K562 (cell line): ENCODE results near the gene NKIRAS1. TPM values are rescaled to one million over a fixed set of nuclear protein-coding genes. Genes with fewer than 3 reads are reported as not detected.

Experiments used
- BRF1 ChIP-seq: IDR thresholded peaks from 3 replicates; pipeline ENCODE4 v1.6.1; 2011; ENCODE audit warnings: borderline replicate concordance, mild to moderate bottlenecking; ENCODE audit not compliant: insufficient read length; ENCODE audit errors: extremely low read depth
- CHAMP1 ChIP-seq: fragments of 450-650 bp; IDR thresholded peaks from 2 replicates; pipeline ENCODE4 v1.6.1; 2016; ENCODE audit warnings: mild to moderate bottlenecking
- ELK3 ChIP-seq: fragments of 450-650 bp; formaldehyde crosslinking; IDR thresholded peaks from 2 replicates; pipeline ENCODE4 v1.4.0; 2020; ENCODE audit warnings: mild to moderate bottlenecking
- EP300 ChIP-seq: IDR thresholded peaks from 2 replicates; pipeline ENCODE4 v1.6.1; 2012; ENCODE audit warnings: low read length, improper control_type of control experiment
- EP400 ChIP-seq: fragments of 450-650 bp; IDR thresholded peaks from 2 replicates; pipeline ENCODE4 v1.6.1; 2017; ENCODE audit warnings: antibody characterized with exemption, mild to moderate bottlenecking, moderate library complexity
- KDM4B ChIP-seq, 2 experiments: fragments of 450-650 bp in 1 of 2; sonication (generic) in 1 of 2; IDR thresholded peaks; 2 replicates each; pipeline ENCODE4 v1.6.1; 2016 to 2017; ENCODE audit warnings: borderline replicate concordance in 2 of 2, antibody characterized with exemption in 1 of 2, low read depth in 1 of 2, mild to moderate bottlenecking in 1 of 2
- MECOM ChIP-seq: fragments of 250-450 bp; sonication (Bioruptor Pico); IDR thresholded peaks from 2 replicates; pipeline ENCODE4 v1.8.0; 2022; ENCODE audit warnings: inconsistent platforms
- MLLT1 ChIP-seq, 2 experiments: fragments of 450-650 bp; IDR thresholded peaks; 2 replicates each; pipeline ENCODE4 v1.6.1; 2016
- NELFE ChIP-seq: IDR thresholded peaks from 2 replicates; pipeline ENCODE4 v1.6.1; 2011; ENCODE audit warnings: mild to moderate bottlenecking; ENCODE audit not compliant: insufficient read depth, insufficient read length
- RBM34 ChIP-seq: fragments of 200-400 bp; formaldehyde crosslinking; IDR thresholded peaks from 2 replicates; pipeline ENCODE4 v1.6.1; 2018; ENCODE audit warnings: low read length, borderline replicate concordance; ENCODE audit not compliant: insufficient read depth
- RNF2 ChIP-seq: sonication (generic); IDR thresholded peaks from 2 replicates; pipeline ENCODE4 v1.6.1; 2016
- SP2 ChIP-seq: IDR thresholded peaks from 2 replicates; pipeline ENCODE4 v1.6.1; 2011; ENCODE audit warnings: mild to moderate bottlenecking, low read depth, low read length, moderate library complexity; ENCODE audit not compliant: poor library complexity, severe bottlenecking; ENCODE audit errors: extremely low read depth
- THRB ChIP-seq: fragments of 450-650 bp; formaldehyde crosslinking; conservative IDR thresholded peaks from 2 replicates; pipeline ENCODE4 v1.4.0; 2022; ENCODE audit warnings: mild to moderate bottlenecking, missing genetic modification characterization
- ZNF12 ChIP-seq: sonication (generic); formaldehyde crosslinking; IDR thresholded peaks from 2 replicates; pipeline ENCODE4 v1.4.0; 2020; ENCODE audit warnings: mild to moderate bottlenecking, missing genetic modification reagents
- ZNF217 ChIP-seq: sonication (generic); formaldehyde crosslinking; IDR thresholded peaks from 2 replicates; pipeline ENCODE4 v1.8.0; 2022; ENCODE audit warnings: mild to moderate bottlenecking, missing genetic modification reagents
- ZNF41 ChIP-seq: fragments of 250-450 bp; sonication (Bioruptor Pico); conservative IDR thresholded peaks from 2 replicates; pipeline ENCODE4 v1.4.0; 2020; ENCODE audit warnings: mild to moderate bottlenecking
- ZNF592 ChIP-seq: fragments of 450-650 bp; IDR thresholded peaks from 2 replicates; pipeline ENCODE4 v1.6.1; 2017; ENCODE audit warnings: antibody characterized with exemption, mild to moderate bottlenecking
- polyA plus RNA-seq, 8 experiments: library from polyadenylated mRNA; depleted of rRNA in 4 of 8; stranded (reverse) in 5 of 8; unstranded in 3 of 8; fragments of >200 nt; fragmentation: Nextera tagmentation in 2 of 8; fragmentation: Illumina TruSeq in 1 of 8; extraction: Ambion mirVana in 2 of 8; extraction: Trizol in 1 of 8; gene quantifications; 2 replicates each; pipeline versions ENCODE4 v1.2.1 to v1.2.3, GENCODE V29; 2011 to 2014; ENCODE audit warnings: inconsistent platforms in 1 of 8, missing spikeins in 1 of 8
- total RNA-seq, 7 experiments: library from RNA; depleted of rRNA in 6 of 7; stranded (reverse); fragments of >200 nt in 6 of 7; fragmentation: Illumina TruSeq in 2 of 7; extraction: Trizol in 2 of 7; gene quantifications; 2 replicates each; pipeline versions ENCODE4 v1.2.1 to v1.2.3, GENCODE V29; 2011 to 2021; ENCODE audit warnings: low replicate concordance in 1 of 7

NKIRAS1 gene
- total and polyA plus RNA-seq, 9 of the 15 experiments (the other 6 are each of a cell fraction or from before 2014, with no cell fraction given), result 5.1 to 10.3 (median 6.3) TPM

- TF ChIP-seq ZNF592, result no peak
- no peak for TF ChIP-seq MLLT1 (IDR thresholded peaks at IDR 0.05)
- no peak for TF ChIP-seq ZNF41 (CRISPR knock-in tag)
- no peak for TF ChIP-seq EP300
- TF ChIP-seq NELFE, result no peak
- no peak for TF ChIP-seq CHAMP1
- no peak; the same call in 1 of the 2 replicates for TF ChIP-seq RNF2
- TF ChIP-seq ZNF217 (CRISPR knock-in tag), result no peak
- TF ChIP-seq EP400, result no peak
- no peak for TF ChIP-seq ZNF12 (CRISPR knock-in tag)
- no peak for TF ChIP-seq RBM34
- no peak for TF ChIP-seq BRF1
- TF ChIP-seq ELK3, result no peak
- no peak for TF ChIP-seq KDM4B (IDR thresholded peaks at IDR 0.05; ENCODE audit: borderline replicate concordance in 2 of 2, low read depth in 1 of 2)
- TF ChIP-seq MECOM (CRISPR knock-in tag), result no peak
- TF ChIP-seq SP2, result no peak
- TF ChIP-seq THRB (CRISPR knock-in tag), result 0 out of 2 replicates have a peak, but pooled peaks have one; percentile 37
These were observed 3.4 kb upstream of the NKIRAS1 start (continued) for GRCh38 chr3:23920151-23920655.
